ENCODE data around the gene SPAG6. TPM values are rescaled to one million over a fixed set of nuclear protein-coding genes. Genes with fewer than 3 reads are reported as not detected.

The SPAG6 gene
- total RNA-seq, 1 experiment from 2014 or later = 0.74 TPM

DNA sequence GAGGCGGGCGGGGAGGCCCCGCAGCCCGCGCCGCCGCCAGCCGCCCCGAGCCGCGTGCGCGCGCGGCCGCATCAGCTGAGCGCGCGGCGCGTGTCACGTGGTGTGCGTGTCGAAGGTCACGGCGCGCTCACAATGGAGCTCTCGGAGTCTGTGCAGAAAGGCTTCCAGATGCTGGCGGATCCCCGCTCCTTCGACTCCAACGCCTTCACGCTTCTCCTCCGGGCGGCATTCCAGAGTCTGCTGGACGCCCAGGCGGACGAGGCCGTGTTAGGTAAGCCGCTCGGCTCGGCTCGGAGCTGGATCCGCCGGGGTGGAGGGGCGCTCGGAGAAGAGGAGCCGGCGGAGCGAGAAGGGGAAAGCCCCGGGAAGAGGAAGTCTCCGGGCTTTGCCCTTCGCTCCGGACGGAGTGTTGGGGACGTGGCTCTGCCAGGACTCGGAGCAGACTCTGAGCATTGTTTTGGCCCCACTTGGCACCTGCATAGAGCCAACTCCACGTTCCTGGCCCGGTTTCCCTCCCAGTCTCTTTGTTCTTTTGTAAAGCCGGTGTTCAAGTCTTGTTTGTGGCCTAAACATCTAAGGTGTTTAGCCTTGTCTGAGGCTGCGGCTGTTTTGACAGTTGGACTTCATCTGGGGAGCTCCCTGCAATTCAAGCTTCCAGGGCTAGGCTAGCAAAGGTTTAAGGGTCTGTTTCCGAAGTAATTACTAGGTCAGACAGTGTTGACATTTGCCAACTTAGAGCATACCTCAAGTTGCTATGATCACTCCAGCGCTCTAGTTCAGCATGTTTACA lies 28.8 kb upstream of the SPAG6 start, which contains the start of gene COMMD3:
COMMD3 (plus strand) TSS at position 103 of the 790 bp plus-strand sequence; CDS start at position 133, 30 bp downstream.
- peaks cover 39% of the 10 kb centered on the region for H3K4me1 Mint-ChIP-seq
- no peaks in the 10 kb centered on the region for H3K36me3 Mint-ChIP-seq
- TF ChIP-seq ZNF138 (CRISPR knock-in tag; conservative IDR thresholded peaks at IDR 0.05) = no peak
- TF ChIP-seq USF1 (CRISPR knock-in tag; IDR thresholded peaks at IDR 0.05) = peak; percentile 87
- 0 out of 2 replicates have a peak, but pooled peaks have one; percentile 14 for TF ChIP-seq E2F5 (CRISPR knock-in tag; IDR thresholded peaks at IDR 0.05)
- peak; percentile 63; the same call in 1 of the 2 replicates for TF ChIP-seq MAX (CRISPR knock-in tag; IDR thresholded peaks at IDR 0.05)
- 0 out of 2 replicates have a peak, but pooled peaks have one; percentile 53 for TF ChIP-seq KAT7 (CRISPR knock-in tag; IDR thresholded peaks at IDR 0.05; ENCODE audit: borderline replicate concordance)
- peak; percentile 50; the same call in 1 of the 2 replicates for TF ChIP-seq FOXK1 (CRISPR knock-in tag; IDR thresholded peaks at IDR 0.05)
- TF ChIP-seq IRF2 (CRISPR knock-in tag; IDR thresholded peaks at IDR 0.05; ENCODE audit: borderline replicate concordance, low read depth) = no peak
- TF ChIP-seq, protein P1, sequence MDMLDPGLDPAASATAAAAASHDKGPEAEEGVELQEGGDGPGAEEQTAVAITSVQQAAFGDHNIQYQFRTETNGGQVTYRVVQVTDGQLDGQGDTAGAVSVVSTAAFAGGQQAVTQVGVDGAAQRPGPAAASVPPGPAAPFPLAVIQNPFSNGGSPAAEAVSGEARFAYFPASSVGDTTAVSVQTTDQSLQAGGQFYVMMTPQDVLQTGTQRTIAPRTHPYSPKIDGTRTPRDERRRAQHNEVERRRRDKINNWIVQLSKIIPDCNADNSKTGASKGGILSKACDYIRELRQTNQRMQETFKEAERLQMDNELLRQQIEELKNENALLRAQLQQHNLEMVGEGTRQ (CRISPR knock-in tag; IDR thresholded peaks at IDR 0.05) = peak; percentile 91
- TF ChIP-seq FOXP1 (CRISPR knock-in tag; IDR thresholded peaks at IDR 0.05; ENCODE audit: borderline replicate concordance) = no peak
- TF ChIP-seq, protein P2, sequence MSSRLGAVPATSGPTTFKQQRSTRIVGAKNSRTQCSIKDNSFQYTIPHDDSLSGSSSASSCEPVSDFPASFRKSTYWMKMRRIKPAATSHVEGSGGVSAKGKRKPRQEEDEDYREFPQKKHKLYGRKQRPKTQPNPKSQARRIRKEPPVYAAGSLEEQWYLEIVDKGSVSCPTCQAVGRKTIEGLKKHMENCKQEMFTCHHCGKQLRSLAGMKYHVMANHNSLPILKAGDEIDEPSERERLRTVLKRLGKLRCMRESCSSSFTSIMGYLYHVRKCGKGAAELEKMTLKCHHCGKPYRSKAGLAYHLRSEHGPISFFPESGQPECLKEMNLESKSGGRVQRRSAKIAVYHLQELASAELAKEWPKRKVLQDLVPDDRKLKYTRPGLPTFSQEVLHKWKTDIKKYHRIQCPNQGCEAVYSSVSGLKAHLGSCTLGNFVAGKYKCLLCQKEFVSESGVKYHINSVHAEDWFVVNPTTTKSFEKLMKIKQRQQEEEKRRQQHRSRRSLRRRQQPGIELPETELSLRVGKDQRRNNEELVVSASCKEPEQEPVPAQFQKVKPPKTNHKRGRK (CRISPR knock-in tag; IDR thresholded peaks at IDR 0.05; ENCODE audit: borderline replicate concordance) = no peak
- peak; percentile 54; the same call in 1 of the 2 replicates for TF ChIP-seq ZNF232 (CRISPR knock-in tag; IDR thresholded peaks at IDR 0.05)
- no peak for TF ChIP-seq ZNF219 (CRISPR knock-in tag; IDR thresholded peaks at IDR 0.05; ENCODE audit: borderline replicate concordance)
- TF ChIP-seq, protein P3, sequence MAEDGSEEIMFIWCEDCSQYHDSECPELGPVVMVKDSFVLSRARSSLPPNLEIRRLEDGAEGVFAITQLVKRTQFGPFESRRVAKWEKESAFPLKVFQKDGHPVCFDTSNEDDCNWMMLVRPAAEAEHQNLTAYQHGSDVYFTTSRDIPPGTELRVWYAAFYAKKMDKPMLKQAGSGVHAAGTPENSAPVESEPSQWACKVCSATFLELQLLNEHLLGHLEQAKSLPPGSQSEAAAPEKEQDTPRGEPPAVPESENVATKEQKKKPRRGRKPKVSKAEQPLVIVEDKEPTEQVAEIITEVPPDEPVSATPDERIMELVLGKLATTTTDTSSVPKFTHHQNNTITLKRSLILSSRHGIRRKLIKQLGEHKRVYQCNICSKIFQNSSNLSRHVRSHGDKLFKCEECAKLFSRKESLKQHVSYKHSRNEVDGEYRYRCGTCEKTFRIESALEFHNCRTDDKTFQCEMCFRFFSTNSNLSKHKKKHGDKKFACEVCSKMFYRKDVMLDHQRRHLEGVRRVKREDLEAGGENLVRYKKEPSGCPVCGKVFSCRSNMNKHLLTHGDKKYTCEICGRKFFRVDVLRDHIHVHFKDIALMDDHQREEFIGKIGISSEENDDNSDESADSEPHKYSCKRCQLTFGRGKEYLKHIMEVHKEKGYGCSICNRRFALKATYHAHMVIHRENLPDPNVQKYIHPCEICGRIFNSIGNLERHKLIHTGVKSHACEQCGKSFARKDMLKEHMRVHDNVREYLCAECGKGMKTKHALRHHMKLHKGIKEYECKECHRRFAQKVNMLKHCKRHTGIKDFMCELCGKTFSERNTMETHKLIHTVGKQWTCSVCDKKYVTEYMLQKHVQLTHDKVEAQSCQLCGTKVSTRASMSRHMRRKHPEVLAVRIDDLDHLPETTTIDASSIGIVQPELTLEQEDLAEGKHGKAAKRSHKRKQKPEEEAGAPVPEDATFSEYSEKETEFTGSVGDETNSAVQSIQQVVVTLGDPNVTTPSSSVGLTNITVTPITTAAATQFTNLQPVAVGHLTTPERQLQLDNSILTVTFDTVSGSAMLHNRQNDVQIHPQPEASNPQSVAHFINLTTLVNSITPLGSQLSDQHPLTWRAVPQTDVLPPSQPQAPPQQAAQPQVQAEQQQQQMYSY (CRISPR knock-in tag; IDR thresholded peaks at IDR 0.05) = peak; percentile 81
- peak; percentile 63; the same call in 1 of the 2 replicates for TF ChIP-seq TEAD1 (CRISPR knock-in tag; IDR thresholded peaks at IDR 0.05)
- no peak for TF ChIP-seq EMX1 (CRISPR knock-in tag; IDR thresholded peaks at IDR 0.05)
- TF ChIP-seq NFYB (CRISPR knock-in tag; conservative IDR thresholded peaks at IDR 0.05; ENCODE audit: low read depth) = no peak
- TF ChIP-seq ESRRA (CRISPR knock-in tag; IDR thresholded peaks at IDR 0.05; ENCODE audit: borderline replicate concordance) = no peak
- TF ChIP-seq AR (CRISPR knock-in tag; IDR thresholded peaks at IDR 0.05) = no peak
- ATAC-seq = peak; percentile 72
- ChIA-PET CTCF (interaction anchor here (1.1 to 1.4 kb wide), 2 partner anchors 313 to 323 kb away, joined by 3 to 4 read pairs; partner anchors contain the start of gene DNAJC1), POLR2A (interaction anchor here (0.5 to 1.3 kb wide), 3 partner anchors 29 to 87 kb away, joined by 3 to 6 read pairs (median 4); partner anchors contain the start of gene SPAG6)
- peaks cover 85% of the 10 kb centered on the region for H3K27me3 Mint-ChIP-seq (ENCODE audit: low read depth)
- DNase-seq (ENCODE audit: low spot score) = peak; percentile 81
- H3K27ac Mint-ChIP-seq = no peak within 1 kb of the TSS
- no peaks in the 10 kb centered on the region for H3K9me3 Mint-ChIP-seq
- peak within 1 kb of the TSS; percentile 81 for H3K4me3 Mint-ChIP-seq

Measured in WTC11 (cell line).